Measurements from ENCODE around the gene RPS6KA3. TPM values are rescaled to one million over a fixed set of nuclear protein-coding genes. Genes with fewer than 3 reads are reported as not detected.

RPS6KA3 gene
- total and polyA plus RNA-seq, 2 of the 8 experiments (the other 6 are each of a cell fraction or from before 2014, with no cell fraction given) = 7.1 to 13.0 TPM

- no peaks in the 10 kb centered on the region for H3K79me1 ChIP-seq (ENCODE audit: low read depth, low read length)
- H2AFZ ChIP-seq (ENCODE audit: low read length) = no peak overlapping the region
- no peak overlapping the region for H3K4ac ChIP-seq (replicated peaks; ENCODE audit: insufficient read length, low read depth, low read length)
- H3K79me2 ChIP-seq (ENCODE audit: control insufficient read depth in 1 of 2, insufficient read depth in 2 of 2, low read length in 2 of 2) = no peaks in the 10 kb centered on the region
- ChIA-PET CTCF (ENCODE audit: partially characterized antibody) (interaction anchor here (1.8 kb wide), 1 partner anchor 11 kb away, joined by 8 read pairs; no protein-coding TSS in a partner anchor), POLR2A (ENCODE audit: partially characterized antibody) (no interaction called here)
- no peaks in the 10 kb centered on the region for H4K20me1 ChIP-seq (replicated peaks in 1 of 2; ENCODE audit: control insufficient read depth in 1 of 2, insufficient read depth in 2 of 2, low read length in 2 of 2)
- H4K91ac ChIP-seq (replicated peaks; ENCODE audit: insufficient read length, low read length) = no peak overlapping the region
- H4K5ac ChIP-seq (ENCODE audit: insufficient read length, low read depth, low read length) = no peak overlapping the region
- H2BK12ac ChIP-seq (ENCODE audit: low read depth, low read length) = no peak overlapping the region
- no peaks in the 10 kb centered on the region for H3K23me2 ChIP-seq (ENCODE audit: low read depth, low read length)
- no peak overlapping the region for H3K56ac ChIP-seq (replicated peaks; ENCODE audit: insufficient read length, low read depth, low read length)
- WGBS, 2 experiments (ENCODE audit: extremely low coverage in 1 of 2, insufficient coverage in 1 of 2, insufficient read length in 1 of 2, insufficient replicate concordance in 2 of 2, low coverage in 1 of 2, low lambda C conversion rate in 2 of 2, missing lambda C conversion rate in 1 of 2) = 73% methylated on average over 1 of the region's 1 CpG; no CpG with 5 or more reads in 1 of the 2 experiments
- H3K18ac ChIP-seq (ENCODE audit: extremely low read depth, low read length) = no peak overlapping the region
- no peak overlapping the region for H3K27ac ChIP-seq (ENCODE audit: low read depth, low read length)
- no peak overlapping the region for H3K4me2 ChIP-seq (ENCODE audit: insufficient read depth in 1 of 2, low read depth in 2 of 2, low read length in 2 of 2)
- TF ChIP-seq KDM4A (IDR thresholded peaks at IDR 0.05; ENCODE audit: low read depth, low read length, severe bottlenecking) = no peak
- no peak for TF ChIP-seq CHD1 (IDR thresholded peaks at IDR 0.05; ENCODE audit: low read depth, low read length)
- no peak for TF ChIP-seq SIN3A (conservative IDR thresholded peaks at IDR 0.05 in 1 of 2, IDR thresholded peaks at IDR 0.05 in 1 of 2; ENCODE audit: low read depth in 1 of 2, low read length in 2 of 2)
- TF ChIP-seq JUND (IDR thresholded peaks at IDR 0.05; ENCODE audit: low read length) = no peak
- TF ChIP-seq SRF (IDR thresholded peaks at IDR 0.05; ENCODE audit: low read depth, low read length) = no peak
- no peak for TF ChIP-seq GTF2F1 (IDR thresholded peaks at IDR 0.05; ENCODE audit: borderline replicate concordance, low read depth, low read length)
- no peak for TF ChIP-seq RBBP5 (IDR thresholded peaks at IDR 0.05; ENCODE audit: borderline replicate concordance, low read depth, low read length)
- no peak for TF ChIP-seq TAF1 (IDR thresholded peaks at IDR 0.05; ENCODE audit: low read depth, low read length)
- TF ChIP-seq BRCA1 (IDR thresholded peaks at IDR 0.05; ENCODE audit: low read depth, low read length) = no peak
- TF ChIP-seq SP1 (IDR thresholded peaks at IDR 0.05; ENCODE audit: low read depth, low read length) = no peak
- TF ChIP-seq E2F6 (IDR thresholded peaks at IDR 0.05) = no peak
- no peak for TF ChIP-seq GABPA (IDR thresholded peaks at IDR 0.05; ENCODE audit: borderline replicate concordance, insufficient read depth, low read length)
- no peak for TF ChIP-seq RXRA (IDR thresholded peaks at IDR 0.05; ENCODE audit: insufficient read depth, low read depth, low read length)
- no peaks in the 10 kb centered on the region for H3K9me3 ChIP-seq (ENCODE audit: insufficient read depth in 2 of 2, low read depth in 1 of 2, low read length in 1 of 2)
- no peaks in the 10 kb centered on the region for H3K27me3 ChIP-seq (replicated peaks in 1 of 4; ENCODE audit: control insufficient read depth in 3 of 4, extremely low read depth in 1 of 4, insufficient read depth in 3 of 4, low read length in 3 of 4)
- DNase-seq (ENCODE audit: low read depth in 1 of 2, low spot score in 2 of 2) (no peak), FAIRE-seq (no peak)
- no peak overlapping the region for H3K14ac ChIP-seq (ENCODE audit: insufficient read length)
- H4K8ac ChIP-seq (ENCODE audit: extremely low read depth, insufficient read depth, low read length) = no peak overlapping the region
- H2BK120ac ChIP-seq (replicated peaks; ENCODE audit: low read depth, low read length) = no peak overlapping the region
- H2BK5ac ChIP-seq (ENCODE audit: low read depth, low read length) = no peak overlapping the region
- no peak overlapping the region for H3K23ac ChIP-seq (ENCODE audit: insufficient read length)
- no peak overlapping the region for H3K4me3 ChIP-seq (ENCODE audit: extremely low read depth in 1 of 4, insufficient read depth in 2 of 4, low read depth in 3 of 4, low read length in 4 of 4)
- no peaks in the 10 kb centered on the region for H3K4me1 ChIP-seq (replicated peaks in 1 of 4; ENCODE audit: control insufficient read depth in 3 of 4, insufficient read depth in 4 of 4, low read length in 3 of 4)
- H3K36me3 ChIP-seq (ENCODE audit: control insufficient read depth in 2 of 4, insufficient read depth in 4 of 4, low read length in 3 of 4) = no peaks in the 10 kb centered on the region
- H2BK15ac ChIP-seq (ENCODE audit: low read length) = no peak overlapping the region
- no peak overlapping the region for H2BK20ac ChIP-seq (ENCODE audit: low read length)
- no peak overlapping the region for H2AK5ac ChIP-seq (ENCODE audit: low read depth, low read length)
- H3K9ac ChIP-seq (replicated peaks in 1 of 4; ENCODE audit: extremely low read depth in 1 of 4, low read depth in 3 of 4, low read length in 3 of 4) = no peak overlapping the region
Measured at GRCh38 chrX:20217271-20217670, 49.4 kb downstream of the RPS6KA3 start.
